HG02981 (cell line): ENCODE data around the gene POU2F3.

Experiments
- ATAC-seq: cut with Tn5 transposase; IDR thresholded peaks from one replicate; pipeline ENCODE4 v1.9.1; 2021; ENCODE audit warnings: mild to moderate bottlenecking, moderate library complexity; ENCODE audit not compliant: unreplicated experiment

POU2F3 gene

GRCh38 chr11:120310870-120311269 is 70.9 kb downstream of the POU2F3 start:
- no peak for ATAC-seq

DNA sequence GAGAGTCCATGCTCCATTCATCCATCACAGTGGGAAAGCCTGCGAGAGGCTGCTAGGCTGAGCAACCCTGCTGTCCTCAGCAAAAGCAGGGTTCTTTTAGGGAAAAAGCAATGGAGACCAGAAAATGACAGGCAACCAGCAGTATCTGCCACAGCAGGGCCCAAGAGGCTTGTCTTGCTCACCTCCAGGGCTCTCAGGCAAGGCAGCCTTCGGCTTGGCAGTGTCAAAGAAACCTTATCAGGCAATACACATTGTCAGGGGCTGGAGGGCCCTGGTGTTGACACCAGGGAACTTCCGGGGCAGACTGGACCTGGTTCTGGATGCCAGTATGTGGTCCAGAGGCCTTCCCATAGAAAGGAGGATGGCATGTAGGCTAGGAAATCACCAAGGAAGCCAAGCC is 74.9 kb downstream of the POU2F3 start:
- no peak for ATAC-seq

DNA sequence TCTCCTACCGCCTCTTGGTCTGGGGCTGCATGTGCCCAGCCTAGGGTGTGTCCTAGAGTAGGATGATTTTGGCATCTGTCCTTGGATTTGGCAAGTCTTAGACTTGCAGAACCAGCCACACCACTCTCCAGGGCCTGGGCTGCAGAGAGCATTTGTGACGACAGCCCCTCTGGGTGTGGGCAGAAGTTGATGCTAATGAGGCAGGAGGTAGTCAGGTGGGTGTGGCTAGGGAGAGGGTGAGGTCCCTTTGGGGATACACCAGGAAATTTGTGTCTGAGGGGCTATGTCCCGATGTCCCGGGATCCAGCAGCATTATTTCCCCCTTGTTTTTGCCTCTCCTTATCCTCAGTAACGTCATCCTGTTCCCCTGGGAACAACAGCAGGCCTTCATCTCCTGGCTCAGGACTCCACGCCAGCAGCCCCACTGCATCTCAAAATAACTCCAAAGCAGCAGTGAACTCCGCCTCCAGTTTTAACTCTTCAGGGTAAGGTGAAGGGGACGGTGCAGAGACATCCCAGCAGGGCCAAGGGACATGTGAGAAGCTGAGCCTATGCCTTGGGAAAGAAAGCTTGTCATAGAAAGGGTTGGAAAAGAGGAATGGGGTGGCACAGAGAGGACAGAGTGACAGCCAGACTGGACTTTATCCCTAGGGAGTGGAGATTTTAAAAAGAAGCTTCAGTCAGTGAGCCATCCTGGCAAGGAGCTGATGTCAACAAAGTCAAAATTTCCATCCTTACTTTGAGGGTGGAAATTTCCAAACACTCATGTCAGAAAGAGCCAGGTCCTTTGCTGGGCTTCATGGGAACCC is 77.1 kb downstream of the POU2F3 start:
- ATAC-seq: no peak

GRCh38 chr11:120317689-120318480 is 77.9 kb downstream of the POU2F3 start:
- no peak for ATAC-seq

DNA sequence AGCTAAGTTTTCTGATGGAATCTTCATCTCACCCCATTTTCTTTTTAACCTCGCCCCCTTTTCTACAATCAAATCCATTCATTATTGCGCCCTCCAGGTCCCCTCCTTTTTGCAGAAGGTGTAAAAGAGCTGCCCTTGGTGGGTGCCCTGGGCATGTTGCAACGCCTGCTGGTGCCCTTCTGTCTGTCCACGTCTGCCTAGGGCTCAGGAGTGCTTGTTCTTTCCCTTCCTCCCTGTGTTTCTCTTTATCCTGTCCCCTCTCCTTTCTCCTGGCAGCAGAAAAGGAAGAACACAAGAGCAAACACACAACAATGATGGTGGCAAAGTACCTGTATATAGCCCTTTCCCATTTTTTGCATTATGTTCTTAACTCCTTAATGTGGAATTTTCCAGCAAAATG is 79.0 kb downstream of the POU2F3 start:
- ATAC-seq: no peak

GRCh38 chr11:120324932-120325810 is 85.2 kb downstream of the POU2F3 start, which contains the start of gene TLCD5:
TSS of gene TLCD5 (plus strand) at chr11:120325299. CDS start at chr11:120327442, 2,143 bp downstream.
- ATAC-seq: no peak

DNA sequence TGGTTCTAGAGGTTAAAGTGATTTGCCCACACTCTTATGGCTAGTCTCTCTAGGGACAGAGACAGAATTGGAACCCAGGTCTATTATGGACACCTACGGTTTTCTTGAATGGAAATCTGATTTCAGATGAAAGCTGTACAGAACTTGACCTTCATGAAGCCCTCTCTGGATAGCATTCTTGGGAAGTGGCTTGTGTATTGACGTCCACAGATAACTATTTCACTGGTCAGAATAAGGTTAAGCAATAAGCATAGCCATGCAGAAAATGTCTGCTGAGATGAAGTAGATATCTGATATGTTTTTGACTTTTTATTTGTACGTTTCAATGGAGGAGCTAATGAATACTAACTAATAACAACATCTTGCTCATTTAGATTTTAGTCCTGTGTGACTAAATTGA is 86.3 kb downstream of the POU2F3 start:
- no peak for ATAC-seq

- no peak for ATAC-seq
These were observed 86.9 kb downstream of the POU2F3 start for GRCh38 chr11:120326845-120327281.

GRCh38 chr11:120327311-120327710 is 87.4 kb downstream of the POU2F3 start:
- ATAC-seq: no peak

DNA sequence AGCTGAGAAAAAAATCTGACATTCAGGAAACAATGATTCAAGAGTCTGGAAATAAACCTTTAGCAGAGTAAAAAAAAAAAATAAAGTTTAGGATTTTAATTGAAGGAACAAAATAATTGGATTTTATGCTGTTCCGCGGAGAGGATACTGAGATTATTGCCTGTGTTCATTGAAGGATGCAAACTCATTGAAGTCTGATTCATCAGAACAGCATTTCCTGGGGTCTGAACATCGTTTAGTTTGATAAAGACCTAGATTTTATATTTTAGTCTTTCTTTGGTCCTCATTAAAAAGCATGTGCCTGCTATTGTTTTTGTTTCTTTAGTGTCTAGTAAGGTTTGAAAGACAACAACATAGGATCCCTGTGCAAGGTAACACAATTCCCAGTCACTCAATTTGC is 89.6 kb downstream of the POU2F3 start:
- no peak for ATAC-seq

DNA sequence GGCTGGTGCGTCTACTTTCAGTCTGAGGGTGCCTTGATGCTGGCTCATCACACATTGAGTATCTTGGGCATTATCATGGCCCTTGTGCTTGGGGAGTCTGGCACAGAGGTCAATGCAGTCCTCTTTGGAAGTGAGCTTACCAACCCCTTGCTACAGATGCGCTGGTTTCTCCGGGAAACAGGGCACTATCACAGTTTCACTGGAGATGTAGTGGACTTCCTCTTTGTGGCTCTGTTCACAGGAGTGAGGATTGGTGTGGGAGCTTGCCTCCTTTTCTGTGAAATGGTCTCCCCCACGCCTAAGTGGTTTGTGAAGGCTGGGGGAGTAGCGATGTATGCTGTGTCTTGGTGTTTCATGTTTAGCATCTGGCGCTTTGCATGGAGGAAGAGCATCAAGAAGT is 90.1 kb downstream of the POU2F3 start:
- ATAC-seq: no peak

DNA sequence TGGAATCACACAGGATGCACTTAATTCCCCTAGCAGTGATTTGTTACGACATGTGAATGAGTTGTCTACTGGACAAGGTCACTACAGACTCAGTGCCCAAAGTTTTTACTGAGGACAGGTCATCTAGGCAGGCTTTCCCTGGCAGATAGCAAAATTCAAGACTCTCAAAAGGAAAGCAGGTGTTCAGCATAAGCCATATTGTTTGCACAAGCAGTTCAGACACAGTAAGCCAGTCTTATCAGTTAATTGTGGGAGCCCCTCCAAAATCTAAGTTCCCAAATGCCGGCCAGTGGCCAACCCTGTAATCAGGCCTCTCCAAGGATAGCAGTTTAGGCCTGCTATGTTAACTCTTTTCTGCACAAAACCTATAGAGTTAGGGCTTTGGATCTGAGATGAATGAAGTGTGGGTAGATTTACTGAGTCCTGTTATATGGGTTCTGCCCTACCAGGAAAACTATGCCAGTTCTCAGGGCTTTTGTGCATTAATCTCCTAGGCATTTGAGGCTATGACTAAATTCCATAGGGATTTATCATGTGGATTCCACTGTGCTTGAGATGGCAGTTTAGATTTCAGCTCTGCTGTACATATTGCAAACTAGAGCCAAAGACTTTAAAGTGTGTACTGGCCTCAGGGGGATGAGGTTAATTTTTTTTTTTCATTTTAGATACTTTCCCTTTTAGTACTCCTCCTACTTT is 91.5 kb downstream of the POU2F3 start:
- no peak for ATAC-seq

DNA sequence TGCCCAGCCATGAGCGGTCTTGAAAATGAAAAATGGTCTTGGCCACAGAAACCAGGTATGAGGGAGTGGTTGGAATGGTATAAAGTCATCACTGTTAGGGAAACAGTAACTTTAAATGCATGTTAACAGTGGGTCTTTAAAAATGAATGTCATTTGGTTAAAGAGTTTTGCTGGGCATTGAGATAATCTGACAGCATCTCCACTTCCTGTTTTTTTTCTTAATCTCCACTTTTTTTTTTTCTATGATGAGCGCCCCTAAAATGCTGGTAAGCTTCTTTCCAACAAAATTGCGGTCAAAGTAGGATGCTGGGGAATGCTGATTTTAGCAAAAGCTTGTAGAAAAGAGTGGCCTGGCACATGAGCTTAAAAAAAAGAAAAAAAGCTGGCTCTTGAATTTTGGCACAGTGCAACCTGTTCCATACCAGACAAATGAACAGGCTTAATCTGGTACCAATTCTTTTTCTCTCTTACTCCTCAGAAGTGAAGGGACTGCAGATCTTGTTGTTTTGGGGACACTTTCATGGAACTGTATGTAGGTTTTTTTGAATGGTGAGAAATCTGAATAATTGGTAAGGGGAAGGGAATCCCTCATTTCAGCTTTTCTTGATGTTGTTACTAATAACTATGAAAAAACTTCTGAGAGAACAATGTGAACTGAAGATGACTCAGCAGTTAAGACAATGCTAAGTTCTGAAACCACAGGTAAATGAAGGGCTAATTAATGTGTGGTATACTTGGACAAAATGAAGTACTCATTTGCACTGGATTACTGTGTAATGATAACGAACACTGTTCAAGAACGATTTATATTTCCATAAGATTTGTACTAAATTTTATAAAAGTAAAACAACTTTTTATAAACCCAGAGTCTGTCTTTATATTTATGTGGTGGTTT is 93.1 kb downstream of the POU2F3 start:
- ATAC-seq: no peak

GRCh38 chr11:120333801-120334200 is 93.9 kb downstream of the POU2F3 start:
- ATAC-seq: no peak

- ATAC-seq: no peak
These were observed 94.4 kb downstream of the POU2F3 start for GRCh38 chr11:120334332-120334731.

- no peak for ATAC-seq
These were observed 95.0 kb downstream of the POU2F3 start for GRCh38 chr11:120334894-120335462.

DNA sequence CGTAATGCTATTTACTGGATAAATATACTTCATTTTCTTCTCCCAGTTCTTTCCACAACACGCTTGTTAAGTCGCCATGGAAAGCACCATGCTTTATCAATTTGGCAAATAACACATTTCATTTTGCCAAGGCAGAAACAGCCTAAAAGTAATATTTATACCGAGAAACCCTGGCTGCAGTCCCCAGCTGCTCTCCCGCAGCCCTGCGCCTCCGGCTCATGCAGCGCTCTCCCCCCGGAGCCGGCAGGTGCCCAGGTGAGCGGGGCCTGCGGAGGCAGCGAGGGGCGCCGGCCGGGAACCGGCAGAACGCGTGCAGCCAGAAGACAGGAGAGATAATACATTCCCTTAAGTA is 95.6 kb downstream of the POU2F3 start:
- peak; percentile 11 for ATAC-seq

GRCh38 chr11:120335908-120336640 is 96.1 kb downstream of the POU2F3 start, which contains the start of gene ARHGEF12:
TSS of gene ARHGEF12 (plus strand) at chr11:120336413. CDS start at chr11:120337244, 831 bp downstream.
- ATAC-seq: peak; percentile 59
